Left hindlimb (tissue), 1 donor: Measurements from ENCODE around the gene GNLY.

Experiments used
- DNase-seq: peaks from one replicate; pipeline ENCODE4 v3.0.0-alpha.2; 2018

Gene GNLY

GRCh38 chr2:85690932-85691331 lies 3.2 kb upstream of the GNLY start:
- no peak for DNase-seq

- no peak for DNase-seq
These were observed 2.0 kb upstream of the GNLY start for GRCh38 chr2:85692039-85692645.

- DNase-seq, result no peak
These were observed 963 bp downstream of the GNLY start for GRCh38 chr2:85695121-85695520.

- DNase-seq, result no peak
These were observed 1.8 kb downstream of the GNLY start for GRCh38 chr2:85695691-85696668.

- DNase-seq, result no peak
These were observed 2.9 kb downstream of the GNLY start for GRCh38 chr2:85697096-85697495.

GRCh38 chr2:85697716-85698115 lies 3.6 kb downstream of the GNLY start:
- DNase-seq, result no peak

GRCh38 chr2:85698184-85698879 lies 4.2 kb downstream of the GNLY start:
- no peak for DNase-seq

GRCh38 chr2:85698880-85699254 lies 4.7 kb downstream of the GNLY start:
- no peak for DNase-seq

GRCh38 chr2:85699325-85699724 lies 5.2 kb downstream of the GNLY start:
- DNase-seq, result no peak

GRCh38 chr2:85702172-85702571 lies 8.0 kb downstream of the GNLY start:
- no peak for DNase-seq

GRCh38 chr2:85702800-85703199 lies 8.6 kb downstream of the GNLY start:
- no peak for DNase-seq

- DNase-seq, result no peak
These were observed 9.2 kb downstream of the GNLY start for GRCh38 chr2:85703329-85703728.

- DNase-seq, result no peak
These were observed 9.9 kb downstream of the GNLY start for GRCh38 chr2:85704038-85704437.

- no peak for DNase-seq
These were observed 10.9 kb downstream of the GNLY start for GRCh38 chr2:85704800-85705679.

- DNase-seq, result no peak
These were observed 11.5 kb downstream of the GNLY start for GRCh38 chr2:85705680-85706039.

- DNase-seq, result no peak
These were observed 11.9 kb downstream of the GNLY start for GRCh38 chr2:85706063-85706462.

GRCh38 chr2:85706599-85707296 lies 12.6 kb downstream of the GNLY start:
- no peak for DNase-seq

GRCh38 chr2:85707304-85707703 lies 13.1 kb downstream of the GNLY start:
- DNase-seq, result no peak

GRCh38 chr2:85708641-85709040 lies 14.5 kb downstream of the GNLY start:
- no peak for DNase-seq

GRCh38 chr2:85709401-85709811 lies 15.2 kb downstream of the GNLY start:
- DNase-seq, result no peak

GRCh38 chr2:85710687-85711577 lies 16.8 kb downstream of the GNLY start:
- no peak for DNase-seq
